Esophagus squamous epithelium (tissue), 5 donors: ENCODE results near the gene ATXN1. TPM values are rescaled to one million over a fixed set of nuclear protein-coding genes. Genes with fewer than 3 reads are reported as not detected.

Experiments
- DNase-seq: peaks from one replicate; lab custom pipeline; 2025; lab: John Stamatoyannopoulos, UW
- H3K27ac ChIP-seq, 4 donors: fragments of 200-600 bp; sonication (generic); one replicate each; pipeline ENCODE4 v1.5.1; 2016 to 2019; ENCODE audit warnings: mild to moderate bottlenecking in 1 of 4
- H3K27me3 ChIP-seq, 4 donors: fragments of 200-600 bp; sonication (generic); 1 replicate in 3 of 4; 2 replicates in 1 of 4; pipeline versions ENCODE4 v1.5.1 to v1.6.0; 2017 to 2021; ENCODE audit warnings: antibody characterized with exemption in 1 of 4
- H3K36me3 ChIP-seq, 3 donors: fragments of 200-600 bp; sonication (generic); one replicate each; pipeline ENCODE4 v1.5.1; 2016 to 2019
- H3K4me1 ChIP-seq, 3 donors: fragments of 200-600 bp; sonication (generic); one replicate each; pipeline ENCODE4 v1.5.1; 2017 to 2019
- H3K4me3 ChIP-seq, 4 donors: fragments of 200-600 bp; sonication (generic); 1 replicate in 3 of 4; 2 replicates in 1 of 4; pipeline ENCODE4 v1.5.1; 2016 to 2019; ENCODE audit warnings: mild to moderate bottlenecking in 2 of 4, moderate library complexity in 1 of 4
- H3K9me3 ChIP-seq, 3 donors: fragments of 200-600 bp; sonication (generic); one replicate each; pipeline ENCODE4 v1.5.1; 2016 to 2019
- CTCF ChIP-seq, 6 experiments: fragments of 450-650 bp in 4 of 6; fragments of 200-600 bp in 2 of 6; sonication (generic) in 2 of 6; IDR thresholded peaks; one replicate each; pipeline ENCODE4 v1.5.1; 2016 to 2019; ENCODE audit warnings: antibody characterized with exemption in 6 of 6, mild to moderate bottlenecking in 4 of 6, moderate library complexity in 4 of 6
- POLR2A ChIP-seq, 4 donors: fragments of 450-650 bp; IDR thresholded peaks; one replicate each; pipeline ENCODE4 v1.6.1; 2017; ENCODE audit warnings: antibody characterized with exemption in 4 of 4, mild to moderate bottlenecking in 4 of 4, moderate library complexity in 3 of 4
- WGBS, 2 donors: methylation state at CpG; one replicate each; pipeline ENCODE4 v1.1.5; 2018; 5-methylcytosine and 5-hydroxymethylcytosine counted together
- intact Hi-C: fragments of 100-400 bp; cut with DNase I; formaldehyde crosslinking; loops from one replicate; pipeline ENCODE4 v1.15.0; 2022
- total RNA-seq, 4 donors: library from RNA; depleted of rRNA; stranded (reverse); fragments of >200 nt; gene quantifications; one replicate each; pipeline ENCODE4 v1.1.0, GENCODE V29; 2016
- donor health status: DM: yes; HTN: yes; CAD: no.

The ATXN1 gene
- total RNA-seq, 4 donors from 2014 or later = 17.5 to 50.5 (median 28.5) TPM

- intact Hi-C loops = no loop called here
- WGBS, 2 donors = 67 to 77% methylated on average over 4 to 6 of the region's 6 CpGs
- Histone ChIP-seq H3K27ac (no peak overlapping the region), H3K4me1 (no peaks in the 10 kb centered on the region), H3K27me3 (no peaks in the 10 kb centered on the region), H3K9me3 (no peaks in the 10 kb centered on the region), H3K4me3 (no peak overlapping the region), H3K36me3 (no peaks in the 10 kb centered on the region)
- no peak for TF ChIP-seq CTCF (IDR thresholded peaks at IDR 0.05)
- DNase-seq = no peak
These were observed 502.6 kb downstream of the ATXN1 start for GRCh38 chr6:16258709-16259075.

- intact Hi-C loops = no loop called here
- WGBS, 2 donors = 66 to 77% methylated on average over 7 of the region's 7 CpGs
- H3K36me3 ChIP-seq = no peaks in the 10 kb centered on the region
- no peaks in the 10 kb centered on the region for H3K9me3 ChIP-seq
- H3K27me3 ChIP-seq = no peaks in the 10 kb centered on the region
- no peaks in the 10 kb centered on the region for H3K4me1 ChIP-seq
- no peak for TF ChIP-seq CTCF (IDR thresholded peaks at IDR 0.05)
- TF ChIP-seq POLR2A (IDR thresholded peaks at IDR 0.05) = no peak
- no peak overlapping the region for H3K4me3 ChIP-seq
- no peak overlapping the region for H3K27ac ChIP-seq
- DNase-seq = no peak
These were observed 503.1 kb downstream of the ATXN1 start for GRCh38 chr6:16257999-16258708.

- TF ChIP-seq CTCF (IDR thresholded peaks at IDR 0.05) (no peak), POLR2A (IDR thresholded peaks at IDR 0.05) (no peak)
- Histone ChIP-seq H3K4me1 (no peaks in the 10 kb centered on the region), H3K36me3 (no peaks in the 10 kb centered on the region), H3K27ac (no peak overlapping the region), H3K9me3 (no peaks in the 10 kb centered on the region), H3K4me3 (no peak overlapping the region), H3K27me3 (no peaks in the 10 kb centered on the region)
- intact Hi-C loops = no loop called here
- 83 to 100% methylated on average over 2 of the region's 2 CpGs for WGBS, 2 donors
- no peak for DNase-seq
These were observed 504.5 kb downstream of the ATXN1 start for GRCh38 chr6:16256781-16257180.

- peaks cover 0 to 6% (median 0%) of the 10 kb centered on the region in 3 donors for H3K4me1 ChIP-seq
- H3K27ac ChIP-seq = no peak overlapping the region
- intact Hi-C loops = no loop called here
- H3K4me3 ChIP-seq = no peak overlapping the region
- 90 to 91% methylated on average over 9 of the region's 9 CpGs for WGBS, 2 donors
- no peak for DNase-seq
- no peaks in the 10 kb centered on the region for H3K9me3 ChIP-seq
- TF ChIP-seq CTCF (IDR thresholded peaks at IDR 0.05) (no peak), POLR2A (IDR thresholded peaks at IDR 0.05) (no peak)
- H3K36me3 ChIP-seq = no peaks in the 10 kb centered on the region
- no peaks in the 10 kb centered on the region for H3K27me3 ChIP-seq
These were observed 506.7 kb downstream of the ATXN1 start for GRCh38 chr6:16254535-16254934.

GRCh38 chr6:16253399-16254144 is 507.7 kb downstream of the ATXN1 start:
- Histone ChIP-seq H3K27ac (no peak overlapping the region), H3K4me3 (no peak overlapping the region), H3K36me3 (no peaks in the 10 kb centered on the region), H3K9me3 (no peaks in the 10 kb centered on the region), H3K27me3 (no peaks in the 10 kb centered on the region), H3K4me1 (peaks cover 0 to 6% (median 0%) of the 10 kb centered on the region in 3 donors)
- TF ChIP-seq CTCF (IDR thresholded peaks at IDR 0.05) = no peak
- TF ChIP-seq POLR2A (IDR thresholded peaks at IDR 0.05) = no peak
- DNase-seq = no peak
- intact Hi-C loops = no loop called here
- 90 to 92% methylated on average over 7 to 9 of the region's 10 CpGs for WGBS, 2 donors
